Hematopoietic multipotent progenitor cell treated with erythropoietin and hydrocortisone succinate and interleukin-3 and kit ligand, for 8 days (in vitro differentiated cells): ENCODE results near the gene TMEM184B.
A peak's percentile ranks its signal among the peaks of the same experiment; 100 is the strongest.

Experiments
- DNase-seq: peaks from one replicate; pipeline ENCODE4 v3.0.0-alpha.2; 2015

Gene TMEM184B

GRCh38 chr22:38221908-38222796 is 50.7 kb downstream of the TMEM184B start:
- DNase-seq: no peak

DNA sequence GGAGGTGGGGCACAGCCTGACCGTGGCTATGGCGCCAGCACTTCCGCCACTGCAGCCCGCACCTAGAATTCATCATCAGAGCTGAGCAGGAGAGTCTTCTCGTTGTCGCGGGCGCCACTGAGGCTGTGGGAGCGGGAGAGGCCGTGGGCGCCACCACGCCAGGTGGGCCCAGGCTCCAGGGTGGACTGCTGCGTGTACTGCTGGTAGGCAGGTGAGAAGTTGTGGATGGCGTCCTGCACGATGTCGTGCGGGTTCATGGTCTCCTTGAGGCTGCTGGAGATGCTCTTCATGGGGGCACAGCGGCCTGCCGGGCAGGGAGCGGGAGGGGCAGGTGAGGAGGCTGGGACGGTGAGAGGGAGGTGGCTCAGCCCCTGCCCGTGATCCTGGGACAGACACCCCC is 51.4 kb downstream of the TMEM184B start:
- DNase-seq: no peak

- no peak for DNase-seq
Observed at GRCh38 chr22:38220653-38221386, 52.0 kb downstream of the TMEM184B start.

DNA sequence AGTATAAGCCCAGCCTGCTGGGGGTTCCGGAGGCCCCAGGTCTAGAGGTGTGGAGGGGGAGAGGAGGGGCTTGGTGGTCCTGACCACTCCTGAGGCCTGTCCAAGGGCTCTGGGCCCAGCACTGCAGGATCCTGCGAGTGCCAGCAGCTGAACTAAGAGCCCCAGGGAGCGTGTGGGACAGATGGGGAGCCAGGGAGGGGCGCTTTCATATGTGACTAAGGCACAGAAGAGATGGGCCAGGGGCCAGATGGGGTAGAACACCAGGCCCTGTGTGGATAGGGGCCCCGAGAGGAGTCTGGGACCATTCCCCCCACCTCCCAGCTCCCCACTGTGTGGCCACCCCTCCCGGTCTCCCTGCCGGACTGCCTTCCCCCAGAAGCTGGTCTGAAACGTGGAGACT is 52.6 kb downstream of the TMEM184B start:
- no peak for DNase-seq

GRCh38 chr22:38219632-38220031 is 53.2 kb downstream of the TMEM184B start:
- DNase-seq: no peak

DNA sequence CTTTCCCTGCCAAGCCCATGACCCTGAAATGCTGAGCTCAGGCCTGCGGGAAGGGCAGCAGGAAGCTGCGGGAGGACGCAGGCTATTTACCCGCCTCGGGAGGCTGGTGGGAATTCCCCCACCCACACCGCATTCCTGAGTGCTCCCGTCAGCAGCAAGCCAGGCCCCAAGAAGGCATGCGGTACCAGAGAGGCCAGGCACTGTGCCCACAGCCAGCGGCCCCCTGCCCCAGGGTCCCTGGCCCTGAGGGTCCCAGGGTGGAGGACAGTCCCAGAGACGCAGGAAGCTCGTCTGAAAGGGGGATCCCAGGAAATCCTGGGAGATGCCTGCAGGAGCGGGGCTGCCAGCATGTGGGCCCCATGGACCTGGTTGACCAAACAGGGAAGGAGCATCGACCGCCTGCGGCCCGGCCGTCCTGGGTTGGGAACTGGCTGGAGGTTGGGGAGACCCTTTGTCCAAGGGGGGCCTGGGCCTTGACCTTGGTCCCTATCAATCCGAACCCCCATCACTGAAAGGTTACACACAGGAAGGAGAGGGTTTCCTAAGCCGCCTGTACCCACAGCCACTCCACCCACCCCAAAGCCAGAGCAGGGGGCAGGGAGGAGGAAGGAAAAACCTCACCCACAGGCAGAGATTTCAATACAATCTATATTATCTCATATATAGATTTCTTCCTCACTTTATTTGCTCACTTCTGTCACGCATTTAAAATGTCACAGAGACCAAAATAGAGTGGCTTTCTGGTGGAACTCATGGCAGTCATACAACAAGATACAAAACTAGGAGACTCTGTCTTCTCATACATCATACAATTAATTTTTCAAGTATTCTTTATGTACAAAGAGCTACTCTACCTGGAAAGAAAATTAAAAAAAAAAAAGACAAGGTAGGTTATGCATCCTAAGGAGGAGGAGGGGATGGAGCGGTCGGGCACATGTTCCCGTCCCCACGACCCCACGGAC is 53.9 kb downstream of the TMEM184B start:
- DNase-seq: no peak

- no peak for DNase-seq
Observed at GRCh38 chr22:38215156-38216038, 57.4 kb downstream of the TMEM184B start.

- peak; percentile 54 for DNase-seq
Observed at GRCh38 chr22:38214302-38215056, 58.3 kb downstream of the TMEM184B start.

GRCh38 chr22:38213990-38214301 is 58.9 kb downstream of the TMEM184B start:
- no peak for DNase-seq

DNA sequence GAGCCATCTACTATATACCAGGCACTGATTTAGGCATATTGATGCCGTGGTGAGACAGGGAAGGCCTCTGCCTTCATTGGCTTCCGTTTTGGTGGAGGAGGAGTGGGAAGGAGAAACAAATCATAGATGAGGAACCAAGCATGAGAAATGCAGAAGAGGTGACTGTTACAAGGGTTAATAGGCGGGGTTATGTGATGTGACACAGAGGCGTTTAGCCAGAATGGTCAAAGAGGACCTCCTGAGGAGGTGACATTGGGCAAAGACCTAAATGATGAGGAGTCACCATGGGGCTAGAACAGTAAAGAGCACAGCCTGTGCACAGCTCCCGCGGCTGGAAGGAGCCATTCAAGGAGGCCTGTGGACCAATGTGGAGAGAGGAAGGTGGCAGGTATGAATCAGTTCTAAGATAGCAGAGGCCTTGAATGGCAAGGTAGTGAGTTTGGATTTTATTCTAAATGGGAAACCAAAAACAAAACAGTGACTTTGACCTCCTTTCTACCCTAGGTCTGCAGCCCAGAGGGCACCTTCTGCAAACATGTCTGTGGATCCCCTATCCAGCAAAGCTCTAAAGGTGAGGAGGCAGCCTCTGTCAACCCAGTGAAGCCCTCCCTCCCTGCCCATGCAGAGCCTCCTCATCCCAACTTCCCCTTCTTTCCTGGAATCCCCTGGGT is 59.4 kb downstream of the TMEM184B start:
- no peak for DNase-seq

GRCh38 chr22:38212442-38212841 is 60.4 kb downstream of the TMEM184B start:
- no peak for DNase-seq

GRCh38 chr22:38211556-38211955 is 61.3 kb downstream of the TMEM184B start:
- DNase-seq: no peak

GRCh38 chr22:38208551-38208968 is 64.2 kb downstream of the TMEM184B start:
- no peak for DNase-seq

DNA sequence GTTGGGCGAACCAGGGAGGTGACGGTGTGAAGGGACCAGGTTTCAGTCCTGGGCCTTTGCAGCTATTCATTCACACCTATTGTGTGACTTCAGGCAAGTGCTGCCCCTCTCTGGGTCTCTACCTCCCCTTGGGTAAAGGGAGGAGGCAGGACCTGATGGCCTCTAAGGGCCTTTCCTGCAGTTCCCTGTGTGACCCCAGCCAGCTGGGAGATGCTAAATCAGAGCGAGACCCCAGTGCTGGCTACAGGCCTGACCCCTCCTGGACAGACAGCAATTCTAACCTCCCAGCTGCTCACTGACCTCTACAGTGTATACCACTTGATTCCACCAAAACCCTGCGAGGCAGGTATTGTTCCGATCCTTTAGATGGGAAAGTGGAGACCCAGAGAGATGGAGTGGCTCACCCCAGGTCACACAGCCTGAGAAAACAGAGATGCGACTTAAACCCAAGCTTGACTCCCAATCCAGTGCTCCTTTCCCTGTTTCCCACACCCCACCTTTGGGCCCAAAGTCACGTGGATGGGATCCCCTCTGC is 64.8 kb downstream of the TMEM184B start:
- DNase-seq: no peak

- no peak for DNase-seq
Observed at GRCh38 chr22:38205261-38206128, 67.3 kb downstream of the TMEM184B start.

DNA sequence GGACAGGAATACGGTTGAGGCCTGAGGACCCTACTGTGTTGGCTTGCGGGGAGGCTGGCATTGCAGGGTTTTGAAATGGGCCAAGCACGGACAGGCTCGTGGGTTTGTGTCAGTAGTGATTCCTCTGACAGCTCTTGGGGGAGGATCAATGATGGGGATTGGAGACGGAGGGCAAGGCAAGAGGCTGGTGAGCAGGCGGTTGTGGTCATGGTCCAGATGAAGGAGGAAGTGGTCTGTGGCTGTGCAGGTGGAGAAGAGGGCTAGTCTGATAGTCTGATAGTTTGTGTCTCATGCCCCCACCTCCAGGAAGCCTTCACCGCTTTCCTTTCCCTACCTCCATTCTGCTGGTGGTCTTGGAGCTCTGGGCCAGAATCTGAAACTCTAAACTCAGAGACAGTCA is 68.0 kb downstream of the TMEM184B start:
- no peak for DNase-seq

GRCh38 chr22:38203855-38204514 is 68.8 kb downstream of the TMEM184B start:
- no peak for DNase-seq

DNA sequence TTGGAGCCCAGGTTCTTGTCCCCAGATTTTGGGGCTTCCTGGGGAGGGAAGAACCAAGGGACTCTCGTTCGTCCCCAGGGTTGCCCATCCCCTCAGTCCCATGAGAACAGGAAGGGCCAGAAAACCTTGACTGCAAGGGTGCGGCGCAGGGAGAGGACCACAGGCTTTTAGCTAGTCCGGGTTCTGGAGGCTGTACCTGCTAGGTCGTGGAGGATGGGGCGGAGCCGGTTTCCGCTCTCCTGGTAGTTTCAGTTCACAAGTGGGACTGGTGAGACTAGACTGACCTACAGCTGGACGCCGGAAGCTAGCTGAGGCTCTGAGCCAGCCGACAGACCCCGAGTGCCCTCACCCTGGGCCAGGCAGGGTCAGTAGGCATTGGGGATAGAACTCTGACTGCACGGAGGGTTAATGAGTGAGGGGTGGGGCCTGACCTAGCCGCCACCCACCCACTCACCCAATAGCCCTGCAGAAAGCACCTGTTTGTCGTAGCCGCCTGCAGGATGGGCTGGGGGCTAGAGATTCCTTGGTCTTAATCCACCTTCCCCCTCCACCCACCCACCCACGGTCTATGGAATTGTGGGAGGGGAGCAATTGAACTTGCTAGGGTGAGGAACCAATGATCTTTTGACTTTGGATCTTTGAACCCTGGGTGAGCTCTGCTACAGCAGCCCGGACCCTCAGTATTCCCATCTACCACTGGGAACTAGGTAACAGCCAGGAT is 69.6 kb downstream of the TMEM184B start:
- no peak for DNase-seq
